ELF-1 (cell line): ENCODE measurements around the gene IGSF6.

ENCODE experiments used
- DNase-seq: peaks from one replicate; pipeline ENCODE4 v3.0.0-alpha.2; 2016; ENCODE audit warnings: low read depth, low spot score

Gene IGSF6

GRCh38 chr16:21600031-21600773 is 52.2 kb downstream of the IGSF6 start:
- peak; percentile 35 for DNase-seq

GRCh38 chr16:21599122-21600030 is 53.0 kb downstream of the IGSF6 start, which contains the start of gene METTL9:
Gene METTL9, plus strand, starts transcription at chr16:21599577. Its CDS starts 157 bp downstream, at chr16:21599734.
- DNase-seq, result peak; percentile 98

- no peak for DNase-seq
Observed at GRCh38 chr16:21598701-21599121, 53.7 kb downstream of the IGSF6 start.

- DNase-seq, result no peak
Observed at GRCh38 chr16:21598206-21598605, 54.2 kb downstream of the IGSF6 start.

- no peak for DNase-seq
Observed at GRCh38 chr16:21597561-21598030, 54.8 kb downstream of the IGSF6 start.

GRCh38 chr16:21593530-21594289 is 58.7 kb downstream of the IGSF6 start:
- DNase-seq, result no peak

GRCh38 chr16:21592191-21592590 is 60.2 kb downstream of the IGSF6 start:
- DNase-seq, result no peak

GRCh38 chr16:21590796-21591195 is 61.6 kb downstream of the IGSF6 start:
- DNase-seq, result no peak

- no peak for DNase-seq
Observed at GRCh38 chr16:21590287-21590686, 62.1 kb downstream of the IGSF6 start.

GRCh38 chr16:21589551-21589950 is 62.9 kb downstream of the IGSF6 start:
- no peak for DNase-seq
